IPS-NIHi11 (cell line): ENCODE data around the gene LGALS9.

Experiments
- DNase-seq: peaks from one replicate; pipeline ENCODE4 v3.0.0; 2012; ENCODE audit warnings: mixed read lengths, low spot score

Gene LGALS9

GRCh38 chr17:27603421-27603770 lies 27.6 kb upstream of the LGALS9 start:
- no peak for DNase-seq

GRCh38 chr17:27603880-27604794 lies 26.9 kb upstream of the LGALS9 start:
- no peak for DNase-seq

DNA sequence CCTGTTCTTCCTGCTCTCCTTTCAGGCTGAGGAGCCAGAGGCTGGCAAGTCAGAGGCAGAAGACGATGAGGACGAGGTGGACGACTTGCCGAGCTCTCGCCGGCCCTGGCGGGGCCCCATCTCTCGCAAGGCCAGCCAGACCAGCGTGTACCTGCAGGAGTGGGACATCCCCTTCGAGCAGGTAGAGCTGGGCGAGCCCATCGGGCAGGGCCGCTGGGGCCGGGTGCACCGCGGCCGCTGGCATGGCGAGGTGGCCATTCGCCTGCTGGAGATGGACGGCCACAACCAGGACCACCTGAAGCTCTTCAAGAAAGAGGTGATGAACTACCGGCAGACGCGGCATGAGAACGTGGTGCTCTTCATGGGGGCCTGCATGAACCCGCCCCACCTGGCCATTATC lies 25.6 kb upstream of the LGALS9 start:
- DNase-seq: no peak

GRCh38 chr17:27607521-27608091 lies 23.4 kb upstream of the LGALS9 start:
- no peak for DNase-seq

GRCh38 chr17:27608328-27609230 lies 22.4 kb upstream of the LGALS9 start:
- no peak for DNase-seq

GRCh38 chr17:27609611-27610303 lies 21.2 kb upstream of the LGALS9 start:
- peak; percentile 53 for DNase-seq

GRCh38 chr17:27610304-27610677 lies 20.7 kb upstream of the LGALS9 start:
- no peak for DNase-seq

GRCh38 chr17:27612160-27612770 lies 18.7 kb upstream of the LGALS9 start:
- DNase-seq: no peak

- no peak for DNase-seq
These were observed 17.6 kb upstream of the LGALS9 start for GRCh38 chr17:27613433-27613832.

- no peak for DNase-seq
These were observed 15.9 kb upstream of the LGALS9 start for GRCh38 chr17:27615121-27615520.

GRCh38 chr17:27616414-27616813 lies 14.6 kb upstream of the LGALS9 start:
- no peak for DNase-seq

- DNase-seq: no peak
These were observed 12.6 kb upstream of the LGALS9 start for GRCh38 chr17:27618417-27618816.

GRCh38 chr17:27620721-27621120 lies 10.3 kb upstream of the LGALS9 start:
- DNase-seq: no peak

DNA sequence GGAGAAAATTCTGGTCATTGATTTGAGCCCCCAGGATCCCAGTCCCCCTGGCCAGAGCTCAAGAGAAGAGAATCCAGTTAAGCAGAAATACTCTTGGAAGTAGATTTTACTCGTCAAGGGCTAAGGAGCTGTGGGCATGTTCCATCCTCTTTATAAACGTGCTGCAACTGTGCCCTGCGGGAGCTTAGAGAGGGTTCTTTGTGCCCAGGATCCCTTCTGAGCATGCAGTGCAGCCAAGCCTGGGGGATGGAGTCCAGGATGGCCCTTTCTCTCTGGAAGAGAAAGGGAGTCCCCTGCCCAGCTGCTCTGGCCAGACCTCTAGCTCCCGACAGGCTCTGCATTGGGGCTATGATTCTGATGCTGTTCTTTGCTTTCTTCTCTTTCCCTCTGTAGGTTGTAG lies 9.5 kb upstream of the LGALS9 start:
- DNase-seq: no peak

DNA sequence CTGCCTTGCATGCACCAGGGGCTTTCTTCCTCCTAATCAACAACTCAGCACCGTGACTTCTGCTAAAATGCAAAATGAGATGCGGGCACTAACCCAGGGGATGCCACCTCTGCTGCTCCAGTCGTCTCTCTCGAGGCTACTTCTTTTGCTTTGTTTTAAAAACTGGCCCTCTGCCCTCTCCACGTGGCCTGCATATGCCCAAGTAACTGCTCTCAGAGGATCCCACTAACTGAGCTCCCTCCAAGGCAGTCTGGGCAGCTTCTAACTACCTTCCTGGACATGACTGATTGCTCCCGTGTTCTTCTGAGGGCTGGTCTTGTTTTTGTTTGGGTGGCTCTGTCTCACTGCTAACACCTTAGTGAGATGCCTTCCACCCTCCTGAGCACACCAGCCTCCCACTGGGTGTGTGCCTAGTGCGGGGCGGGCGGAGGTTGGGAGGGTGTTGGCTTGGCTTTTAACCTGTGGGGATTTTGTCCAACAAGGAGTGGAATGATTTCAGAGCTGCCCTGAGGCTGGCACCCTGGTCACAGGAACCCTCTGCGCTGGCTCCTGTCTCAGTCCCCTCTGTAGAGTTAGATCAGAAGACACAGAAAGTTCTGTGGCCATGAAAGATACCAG lies 8.9 kb upstream of the LGALS9 start:
- no peak for DNase-seq

GRCh38 chr17:27622986-27623385 lies 8.0 kb upstream of the LGALS9 start:
- DNase-seq: no peak

GRCh38 chr17:27623614-27624013 lies 7.4 kb upstream of the LGALS9 start:
- no peak for DNase-seq

DNA sequence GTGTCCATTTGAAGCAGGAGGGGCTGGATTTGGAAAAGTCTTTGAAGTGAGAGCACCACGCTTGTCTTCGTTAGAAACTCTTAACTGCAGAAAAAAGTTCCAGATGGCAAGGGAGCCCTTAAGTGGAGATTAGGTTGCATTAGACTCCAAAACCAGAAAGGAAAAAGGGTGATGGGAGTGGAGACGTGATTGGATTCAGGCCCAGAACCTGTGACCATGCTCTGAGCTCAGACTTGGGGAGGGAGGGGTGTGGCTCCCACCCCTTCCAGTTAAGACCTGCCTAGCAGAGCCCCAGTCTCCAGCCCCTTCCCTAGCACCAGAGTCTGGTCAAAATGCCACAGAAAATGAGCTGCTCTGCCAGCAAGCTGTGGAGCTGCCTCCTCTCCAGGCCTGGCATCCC lies 6.4 kb upstream of the LGALS9 start:
- DNase-seq: no peak

DNA sequence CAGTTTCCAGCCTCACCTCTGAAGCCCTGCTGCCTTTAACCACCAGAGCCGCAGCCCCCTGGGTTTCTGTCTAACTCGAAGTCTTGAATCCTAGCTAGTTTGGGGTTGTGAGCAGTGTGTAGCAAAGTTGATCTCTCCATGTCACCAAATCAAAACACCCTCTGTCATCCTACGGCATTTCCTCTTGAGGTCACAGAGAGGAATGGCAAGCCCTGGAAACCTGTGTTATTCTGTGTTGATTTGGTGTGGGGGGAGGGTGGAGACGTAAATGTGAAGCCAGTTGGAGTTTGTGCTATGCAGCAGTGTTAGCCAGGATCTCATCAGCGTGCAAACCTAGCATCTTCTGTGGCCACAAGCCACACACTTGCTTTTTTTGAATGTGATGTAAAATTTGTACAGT lies 5.1 kb upstream of the LGALS9 start:
- DNase-seq: no peak

- no peak for DNase-seq
These were observed 3.5 kb upstream of the LGALS9 start for GRCh38 chr17:27627514-27627913.

DNA sequence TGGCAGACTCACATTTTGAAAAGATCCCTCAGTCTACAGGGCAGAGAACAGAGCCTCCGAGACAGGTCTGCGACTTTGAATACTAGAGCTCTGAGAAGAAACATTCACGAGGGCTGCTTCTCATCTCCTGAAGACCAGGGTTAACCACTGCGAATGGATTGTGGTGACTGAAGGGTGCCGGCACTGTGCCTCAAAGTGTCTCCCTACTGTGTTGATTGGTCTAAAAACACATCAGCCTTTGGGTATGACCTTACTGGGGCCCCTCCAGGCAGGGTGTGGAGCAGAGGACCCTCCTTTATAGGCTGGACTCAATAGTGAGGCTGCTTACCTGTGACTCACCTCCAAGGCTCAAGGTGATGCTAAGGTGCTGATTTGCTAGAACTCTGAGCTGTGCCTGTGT lies 2.6 kb upstream of the LGALS9 start:
- no peak for DNase-seq
